Measurements from ENCODE around the gene GMCL2.

Gene GMCL2

DNA sequence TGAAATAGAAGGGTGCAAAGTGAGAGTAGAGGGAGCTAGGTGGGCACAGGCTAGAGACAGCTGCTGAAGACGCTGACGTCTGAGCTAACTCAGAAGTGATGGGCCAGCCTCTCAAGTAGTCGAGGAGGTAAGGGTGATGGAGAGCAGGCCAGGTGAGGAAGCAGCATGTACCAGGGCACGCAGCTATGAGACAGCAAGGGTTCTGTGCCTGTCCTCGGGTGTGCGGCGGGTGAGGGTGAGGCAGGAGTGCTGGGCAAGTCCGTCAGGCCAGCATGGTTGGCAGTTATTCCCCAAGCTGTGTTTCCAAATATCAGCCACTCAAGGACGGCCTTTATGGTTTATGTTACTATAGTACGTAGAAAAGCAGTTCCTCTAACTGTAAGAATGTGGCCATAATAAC is 50.2 kb downstream of the GMCL2 start:
- DNase-seq, result no peak
